NT2/D1 (cell line): ENCODE data around the gene CERS6.
"Not testable (repeated sequence)": the region's sequence is repeated elsewhere in the genome, so short reads cannot be mapped to it uniquely, and the experiment has no call there.

Experiments used
- SUZ12 ChIP-seq: IDR thresholded peaks from 2 replicates; pipeline ENCODE4 v1.6.1; 2011; ENCODE audit not compliant: insufficient read length, insufficient read depth; ENCODE audit errors: extremely low read depth
- YY1 ChIP-seq: IDR thresholded peaks from 2 replicates; pipeline ENCODE4 v1.6.1; 2011; ENCODE audit not compliant: insufficient read length, insufficient read depth
- ZNF274 ChIP-seq: IDR thresholded peaks from 2 replicates; pipeline ENCODE4 v1.6.1; 2011; ENCODE audit warnings: mild to moderate bottlenecking, low read depth, low read length

- not testable (repeated sequence) for TF ChIP-seq YY1, ZNF274, SUZ12
Measured at GRCh38 chr2:168413101-168413500, 43.0 kb upstream of the CERS6 start.
